GM19240 (cell line): ENCODE measurements around the gene MAST4.

Experiments used
- DNase-seq: peaks from one replicate; pipeline ENCODE4 v3.0.0; 2011; ENCODE audit warnings: low spot score; ENCODE audit not compliant: insufficient read length

Gene MAST4

DNA sequence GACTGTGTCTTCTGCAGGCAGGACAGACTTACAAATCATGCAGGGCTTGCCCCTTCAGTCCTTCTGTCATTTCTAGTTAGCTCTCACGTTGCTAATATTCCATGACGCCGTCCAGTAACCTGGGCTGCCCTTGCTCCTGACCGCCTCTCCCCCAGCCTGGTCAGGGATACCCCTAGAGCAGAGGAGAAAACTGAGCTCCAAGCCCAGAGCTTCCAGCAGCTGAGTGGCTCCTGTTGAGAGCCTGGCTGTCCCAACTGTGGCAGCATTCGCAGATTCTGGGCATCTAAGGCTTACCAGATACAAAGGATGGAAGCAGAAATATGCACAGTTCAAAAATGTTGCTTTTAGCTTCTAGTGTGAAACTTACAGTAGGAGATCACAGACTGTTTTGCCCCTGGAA is 415.2 kb downstream of the MAST4 start:
- DNase-seq, result no peak

DNA sequence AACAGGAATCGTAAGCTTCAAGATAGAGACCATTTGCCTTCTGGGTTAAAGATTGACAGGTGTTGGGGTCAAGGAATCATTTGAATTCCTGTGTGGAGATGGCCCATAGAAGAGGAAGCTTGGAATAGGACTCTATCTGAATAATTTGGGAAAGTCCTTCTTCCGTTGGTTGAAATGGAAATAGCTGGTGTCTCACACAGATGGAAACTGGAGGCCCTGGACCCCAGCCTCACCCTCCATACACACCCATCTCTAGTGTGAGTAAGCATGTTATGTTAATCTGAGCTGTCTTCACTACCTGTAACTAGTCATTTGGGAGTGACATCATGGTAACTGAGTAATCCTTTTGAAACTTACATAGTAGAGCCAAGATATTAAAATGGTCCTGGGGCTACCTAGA is 416.0 kb downstream of the MAST4 start:
- no peak for DNase-seq

DNA sequence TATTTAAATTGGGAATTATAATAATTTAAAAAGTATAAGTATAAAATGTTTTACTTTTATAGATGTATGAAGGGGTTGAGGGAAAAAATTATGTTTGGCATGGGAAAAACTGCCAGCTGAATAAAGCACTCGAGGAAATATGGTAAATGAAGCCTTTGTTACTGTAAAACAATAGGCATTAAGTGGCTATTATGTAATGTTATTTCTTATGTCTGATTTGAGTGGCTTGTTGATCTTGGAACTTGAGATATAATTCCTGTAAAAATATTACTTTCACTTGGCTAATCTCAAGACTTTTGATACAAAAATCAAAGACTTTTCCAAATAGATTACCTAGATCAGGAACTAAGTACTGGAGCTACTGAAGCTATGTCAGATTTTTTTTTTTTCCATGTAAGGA is 417.5 kb downstream of the MAST4 start:
- DNase-seq, result no peak

DNA sequence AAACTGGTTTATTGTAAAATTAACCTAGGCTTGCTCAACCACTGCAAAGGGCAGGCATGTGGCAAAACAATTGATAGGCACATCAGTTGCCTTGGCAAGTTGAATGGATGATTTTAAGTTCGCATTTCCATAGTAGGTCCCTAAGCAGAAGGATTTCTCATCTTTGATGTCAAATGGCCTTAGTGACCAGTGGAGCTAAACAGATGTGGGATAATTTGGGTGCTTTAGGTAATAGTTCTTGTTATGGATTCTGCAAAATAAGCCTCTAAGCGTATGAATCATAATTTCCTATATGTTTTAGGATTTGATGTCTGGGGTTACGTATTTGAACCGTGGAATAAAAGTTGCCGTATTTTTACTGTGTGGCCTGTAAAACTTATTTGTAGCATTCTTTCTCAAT is 418.0 kb downstream of the MAST4 start:
- no peak for DNase-seq

DNA sequence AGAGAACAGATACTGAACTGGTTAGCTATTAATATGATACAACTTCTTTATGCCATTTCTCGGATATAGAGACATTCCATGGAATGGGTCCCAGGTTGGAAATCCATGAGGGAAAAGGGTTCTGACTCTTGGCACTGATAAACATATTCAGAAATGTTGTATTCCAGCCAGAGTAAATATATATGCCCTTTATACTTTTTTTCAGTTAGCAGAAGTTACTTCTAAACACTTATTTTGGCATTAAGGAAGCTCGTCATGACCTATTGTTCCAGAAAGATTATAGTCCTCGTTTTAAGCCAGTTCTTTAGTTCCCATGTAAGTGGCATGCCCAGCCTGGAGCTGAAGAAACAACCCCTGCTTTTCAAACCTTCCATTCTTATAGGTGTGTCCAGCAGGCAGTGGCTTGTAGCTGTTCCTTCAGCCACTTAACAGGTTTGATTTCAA is 418.8 kb downstream of the MAST4 start:
- no peak for DNase-seq

DNA sequence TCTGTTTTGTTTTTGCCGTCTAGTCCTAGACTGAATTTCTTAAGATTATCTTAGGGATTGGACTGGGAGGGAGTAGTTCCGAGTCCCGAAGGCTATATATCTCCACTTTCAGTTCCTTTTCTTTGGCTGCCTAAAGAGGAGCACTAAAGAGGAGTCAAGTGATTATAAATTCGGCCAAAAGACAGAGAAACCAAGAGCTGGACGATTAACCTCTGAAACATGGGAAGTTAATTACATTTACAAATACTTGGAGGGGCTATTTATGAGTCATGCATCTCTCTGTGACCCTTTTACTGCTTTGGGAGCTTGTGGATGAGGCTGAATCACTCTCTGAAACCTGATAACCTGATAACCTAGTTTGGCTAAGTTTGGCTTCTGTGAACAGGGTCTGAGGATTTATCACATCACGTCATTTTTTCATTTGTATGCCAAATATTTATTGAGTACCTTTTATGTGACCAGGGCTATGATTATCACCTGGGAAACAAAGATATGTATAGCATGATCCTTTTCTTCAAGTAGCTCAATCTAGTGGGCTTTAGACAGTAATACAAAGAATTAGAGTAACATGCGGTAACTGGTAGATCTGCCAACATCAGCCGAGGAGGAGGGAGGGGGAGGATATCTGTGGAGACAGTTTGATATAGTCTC is 419.5 kb downstream of the MAST4 start:
- DNase-seq, result no peak

DNA sequence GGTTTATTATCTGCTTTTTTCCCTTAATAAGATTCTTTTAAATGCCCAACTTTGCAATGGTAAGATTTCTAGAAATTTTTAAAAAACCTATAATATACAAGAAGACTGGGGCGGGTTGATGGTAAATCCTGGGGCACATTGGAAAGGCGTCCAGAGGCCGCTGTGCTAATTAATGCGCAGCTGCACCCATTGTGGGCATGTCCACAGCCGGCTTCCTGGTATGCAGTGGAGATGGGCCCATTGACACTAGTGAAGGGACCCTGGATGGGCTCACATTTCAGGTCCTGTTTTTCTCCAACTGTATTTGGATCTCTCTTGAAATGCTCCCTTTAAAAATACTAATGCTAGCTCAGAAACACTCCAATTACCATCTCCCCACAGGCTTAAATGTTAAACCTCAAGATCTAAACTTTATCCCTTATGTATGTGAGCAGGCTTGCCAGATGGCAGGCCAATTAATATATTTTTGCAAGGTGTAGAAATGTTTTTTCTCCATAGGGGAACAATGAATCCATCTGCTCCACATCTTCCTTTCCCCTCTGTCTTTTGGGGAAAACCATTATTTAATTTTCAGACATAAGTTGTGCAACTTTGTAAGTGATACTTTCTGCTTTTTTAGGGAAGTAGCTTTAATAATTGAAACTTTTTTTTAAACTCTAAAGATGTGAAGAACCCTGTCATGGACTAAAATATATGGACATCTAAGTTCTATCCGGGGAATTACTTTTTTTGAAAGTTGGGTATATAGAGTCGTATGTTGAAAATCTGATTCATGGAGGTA is 423.1 kb downstream of the MAST4 start:
- no peak for DNase-seq

DNA sequence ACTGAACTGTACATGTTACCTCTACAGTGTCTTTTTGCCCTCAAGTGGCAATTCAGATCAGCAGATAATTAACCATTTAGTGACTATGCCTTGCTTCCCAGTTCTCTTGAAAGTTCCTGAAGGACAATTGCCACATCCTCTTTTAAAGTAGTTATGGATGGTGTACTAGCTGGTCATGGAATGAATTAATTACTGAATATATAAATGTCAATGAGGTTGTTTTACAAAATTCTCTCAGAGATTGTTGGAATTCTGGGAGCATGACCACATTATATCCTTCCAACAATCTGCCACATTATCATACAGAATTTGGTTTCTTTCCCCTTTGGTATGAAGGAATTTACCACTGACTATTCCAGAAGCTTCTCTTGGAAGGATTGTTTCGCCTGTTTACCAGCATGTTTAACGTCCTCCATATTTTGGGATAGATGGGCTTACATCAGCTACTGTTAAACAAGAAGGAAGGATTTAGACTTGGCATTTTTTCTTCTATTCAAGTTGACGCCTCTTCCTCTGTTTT is 424.0 kb downstream of the MAST4 start:
- DNase-seq, result no peak

DNA sequence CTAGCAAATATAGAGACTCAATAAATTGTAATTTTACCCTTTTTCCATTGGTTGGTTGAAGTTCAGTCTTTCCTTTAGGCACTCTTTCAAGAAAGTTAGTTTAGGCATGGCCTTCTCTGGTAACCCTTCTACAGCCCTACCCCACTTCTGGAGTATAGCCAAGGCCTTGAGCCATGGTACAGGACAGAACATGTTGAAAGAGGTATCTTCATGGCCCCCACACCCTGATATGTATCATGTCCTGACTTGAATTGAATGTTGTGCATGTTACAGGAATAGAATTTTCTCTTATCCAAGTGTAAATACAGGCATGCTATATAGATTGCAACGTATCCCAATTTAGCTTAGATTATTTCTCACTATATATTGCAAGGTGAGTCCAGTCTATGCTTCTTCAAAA is 424.8 kb downstream of the MAST4 start:
- DNase-seq, result no peak

DNA sequence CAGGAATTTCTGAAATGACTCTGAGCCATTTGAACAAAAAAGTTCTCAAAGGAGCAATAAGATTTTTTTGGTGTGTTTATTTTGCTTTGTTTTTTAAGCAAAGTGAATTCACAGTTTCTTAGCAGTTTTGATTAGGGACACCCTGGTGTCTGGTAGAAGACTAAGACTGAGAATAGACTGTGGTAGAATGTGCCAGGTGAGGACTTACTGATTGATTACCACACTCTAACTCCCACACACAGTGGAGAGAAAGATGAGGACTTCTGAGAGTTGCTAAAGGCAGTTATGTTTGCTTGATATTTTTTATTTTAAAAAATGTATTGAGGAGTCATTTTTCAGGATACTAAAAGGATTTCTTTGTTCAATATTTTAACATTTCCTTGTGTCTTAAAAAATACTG is 425.3 kb downstream of the MAST4 start:
- no peak for DNase-seq

DNA sequence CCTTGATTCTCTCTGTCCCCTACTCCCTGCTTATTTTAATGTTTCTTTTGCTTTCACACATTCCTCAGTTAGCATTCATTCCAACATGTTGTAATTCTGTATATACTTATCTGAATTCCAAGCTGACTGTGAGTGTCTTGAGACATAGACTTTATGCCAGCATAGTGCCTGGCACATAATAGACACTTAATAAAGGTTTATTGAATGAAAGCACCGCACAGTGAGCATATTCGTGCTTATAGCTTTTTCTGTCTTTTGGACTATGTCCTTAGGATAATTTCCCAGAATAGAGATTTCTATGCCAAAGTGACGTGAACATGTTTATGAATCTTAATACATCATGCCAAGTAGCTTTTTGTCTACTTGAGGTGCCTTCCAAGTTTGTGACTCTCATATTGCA is 425.8 kb downstream of the MAST4 start:
- DNase-seq, result no peak

DNA sequence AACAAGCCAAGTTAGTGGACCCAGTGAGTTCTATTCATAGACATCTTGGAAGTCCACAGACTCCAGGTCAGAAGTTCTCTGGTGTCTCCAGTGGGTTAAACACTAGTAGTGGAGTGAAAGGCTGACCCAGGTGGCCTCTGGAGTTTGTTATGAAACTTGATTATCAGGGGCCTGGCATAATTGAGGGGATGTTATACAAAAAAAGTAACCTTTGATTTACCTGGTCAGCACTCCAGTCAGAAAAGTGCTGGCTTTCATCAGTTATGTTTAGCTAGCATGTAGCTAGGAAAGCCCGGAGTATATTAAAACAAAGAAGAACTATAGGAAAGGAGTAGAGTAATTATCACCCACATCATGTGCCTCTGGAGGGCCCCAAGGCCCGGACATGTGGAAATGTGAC is 429.3 kb downstream of the MAST4 start:
- no peak for DNase-seq

DNA sequence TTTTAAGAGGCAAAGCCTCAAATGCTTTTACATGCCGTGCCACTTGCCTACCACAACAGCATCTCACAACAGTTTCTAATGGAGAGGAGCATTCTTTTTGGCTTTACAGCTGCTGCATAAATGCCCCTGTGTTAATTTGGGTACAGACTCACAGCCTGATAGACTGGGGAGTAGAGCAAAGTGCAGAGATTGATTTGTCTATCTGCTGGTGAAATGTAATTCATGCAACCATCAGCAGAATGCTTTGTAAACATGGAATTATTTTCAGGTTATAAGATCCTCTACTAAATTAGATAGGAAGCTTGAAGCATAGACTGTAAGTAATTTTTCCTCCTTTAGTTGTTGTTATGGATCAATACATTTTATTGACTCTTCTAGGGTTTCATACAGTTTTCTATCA is 430.1 kb downstream of the MAST4 start:
- no peak for DNase-seq

DNA sequence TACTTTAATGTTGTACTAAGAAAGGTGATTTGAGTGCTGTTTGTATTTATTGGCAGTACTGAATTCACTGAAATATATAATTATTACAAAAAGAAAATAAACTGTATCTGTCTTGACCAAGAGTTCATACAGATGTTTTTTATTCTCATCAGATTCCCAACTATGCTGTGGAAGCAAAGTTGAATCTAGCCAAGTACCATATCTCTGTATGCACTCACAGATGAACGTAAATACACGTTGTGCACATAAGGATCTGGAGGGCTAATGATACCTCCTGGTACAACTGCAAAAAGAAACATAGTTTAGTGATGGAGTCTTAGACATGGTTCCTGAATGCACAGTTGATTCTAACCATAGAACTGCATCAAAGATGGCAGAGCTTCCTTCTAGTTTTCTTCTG is 431.0 kb downstream of the MAST4 start:
- DNase-seq, result no peak

DNA sequence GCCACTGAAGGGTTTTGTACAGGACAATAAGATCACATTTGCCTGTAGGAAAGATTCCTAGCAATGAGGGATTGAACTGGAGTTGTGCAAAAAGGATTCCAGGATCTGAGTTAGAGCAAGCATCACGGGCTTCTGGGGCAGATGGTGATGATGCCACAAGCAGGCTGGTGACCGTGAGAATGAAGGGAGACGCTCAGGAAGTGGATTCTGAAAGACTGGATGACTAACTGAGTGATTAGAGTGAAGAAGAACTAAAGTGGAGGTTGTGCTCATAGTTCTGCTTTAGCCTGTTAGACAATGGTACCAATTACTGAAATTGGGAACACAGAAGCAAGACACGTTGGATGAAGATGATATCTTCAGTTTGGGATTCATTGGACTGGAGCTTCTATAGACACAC is 432.2 kb downstream of the MAST4 start:
- DNase-seq, result no peak

DNA sequence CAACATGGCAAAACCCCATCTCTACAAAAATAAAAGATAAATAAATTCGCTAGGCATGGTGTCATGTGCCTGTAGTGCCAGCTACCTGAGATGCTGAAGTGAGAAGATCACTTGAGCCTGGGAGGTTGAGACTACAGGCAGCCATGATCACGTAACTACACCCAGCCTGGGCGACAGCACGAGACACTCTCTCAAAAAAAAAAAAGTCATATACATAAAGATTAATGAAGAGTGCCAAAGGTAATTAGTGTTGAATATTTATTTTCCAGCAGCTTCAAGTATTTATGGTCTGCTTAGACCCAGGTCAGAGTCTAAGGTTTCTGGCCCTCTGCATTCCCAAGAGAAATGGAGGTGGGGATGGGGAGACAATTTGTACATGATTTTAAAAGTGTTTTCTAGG is 432.7 kb downstream of the MAST4 start:
- no peak for DNase-seq

DNA sequence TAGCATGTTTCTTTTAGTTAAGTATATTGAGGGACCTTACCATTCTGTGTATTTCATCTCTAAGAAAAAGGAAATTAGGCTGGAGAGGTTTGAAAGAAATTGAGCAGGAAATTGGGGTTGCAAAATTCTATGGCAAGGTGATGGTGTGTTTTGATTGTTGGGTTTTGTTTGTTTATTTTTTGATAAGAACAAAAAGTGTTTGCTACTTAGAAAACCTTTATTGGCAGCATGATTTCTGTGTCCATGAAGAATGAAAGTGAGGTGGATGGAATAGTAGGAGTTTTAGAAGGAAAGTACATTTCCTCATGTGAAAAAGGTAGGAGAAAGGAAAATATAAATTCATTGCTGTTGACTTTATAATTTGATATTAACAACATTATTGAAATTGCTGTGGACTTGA is 433.3 kb downstream of the MAST4 start:
- no peak for DNase-seq

DNA sequence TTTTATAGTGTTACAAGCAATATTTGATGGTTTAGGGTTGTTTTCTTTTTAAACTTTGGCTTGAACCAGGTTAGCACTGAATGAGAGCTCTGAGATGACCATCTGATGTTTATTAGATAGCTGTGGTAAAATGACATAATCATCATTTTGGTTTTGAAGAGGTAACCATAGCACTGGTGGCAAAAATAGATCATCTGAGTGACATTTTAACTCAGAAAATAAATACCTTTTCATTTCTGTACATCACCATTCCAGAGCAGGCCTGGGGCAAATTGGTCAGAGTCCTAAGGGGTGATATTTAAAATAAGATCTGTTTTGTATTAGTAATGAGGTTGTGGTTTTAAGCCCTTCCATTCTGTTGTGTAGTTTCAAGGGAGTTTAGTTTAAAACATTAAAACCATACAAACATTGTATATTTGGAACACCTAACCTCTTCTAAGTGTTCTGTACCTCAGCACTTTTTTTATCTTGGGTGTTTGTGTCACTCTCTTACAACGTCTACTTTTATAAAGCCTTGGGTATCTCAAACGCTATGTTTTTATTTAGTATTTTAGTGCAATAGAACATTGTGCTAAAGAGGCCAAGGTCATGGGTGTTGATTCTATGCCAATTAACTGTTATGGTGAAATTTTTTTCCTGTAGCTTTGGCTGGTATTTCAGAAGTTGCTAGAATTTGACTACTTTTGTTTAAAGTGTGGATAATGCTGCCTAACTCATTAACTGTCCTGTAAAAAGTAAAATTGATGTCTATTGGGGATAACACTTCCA is 434.3 kb downstream of the MAST4 start:
- DNase-seq, result no peak

DNA sequence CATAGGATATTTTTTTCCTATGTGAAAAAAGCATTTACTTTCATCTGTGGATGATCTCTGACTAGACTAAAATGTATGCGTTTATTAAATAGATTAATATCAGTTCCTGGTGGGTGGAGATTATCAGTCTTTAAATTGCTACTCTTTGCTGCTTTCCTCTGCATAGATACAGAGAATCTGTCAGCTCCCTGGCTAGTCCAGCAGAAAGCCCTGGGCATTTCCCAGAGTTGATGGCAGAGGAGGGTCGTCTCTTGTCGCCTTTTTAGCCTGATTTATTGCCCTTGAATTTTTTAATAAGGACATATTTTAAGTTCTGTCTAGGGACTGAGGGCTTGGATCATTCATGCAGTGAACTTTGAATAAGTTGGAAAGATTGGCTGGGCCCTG is 434.9 kb downstream of the MAST4 start:
- no peak for DNase-seq

DNA sequence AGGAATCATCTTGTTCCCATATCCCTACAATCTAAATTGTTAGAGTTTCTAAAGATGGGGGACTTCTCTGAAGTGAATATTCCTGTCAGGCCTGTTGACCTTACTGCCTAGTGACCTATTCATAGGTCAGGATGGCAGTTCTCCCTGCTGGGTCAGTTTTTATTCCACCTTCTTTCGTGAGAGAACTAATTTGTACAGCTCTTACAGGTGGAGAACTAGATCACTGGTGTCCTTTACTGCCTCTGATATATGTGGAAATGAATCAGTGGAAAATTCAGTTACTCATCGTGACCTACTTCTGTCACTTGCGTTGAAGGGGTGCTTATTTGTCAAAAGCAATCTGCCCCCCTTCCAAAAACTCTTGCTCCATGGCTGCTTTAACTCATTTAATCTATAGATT is 435.5 kb downstream of the MAST4 start:
- no peak for DNase-seq

DNA sequence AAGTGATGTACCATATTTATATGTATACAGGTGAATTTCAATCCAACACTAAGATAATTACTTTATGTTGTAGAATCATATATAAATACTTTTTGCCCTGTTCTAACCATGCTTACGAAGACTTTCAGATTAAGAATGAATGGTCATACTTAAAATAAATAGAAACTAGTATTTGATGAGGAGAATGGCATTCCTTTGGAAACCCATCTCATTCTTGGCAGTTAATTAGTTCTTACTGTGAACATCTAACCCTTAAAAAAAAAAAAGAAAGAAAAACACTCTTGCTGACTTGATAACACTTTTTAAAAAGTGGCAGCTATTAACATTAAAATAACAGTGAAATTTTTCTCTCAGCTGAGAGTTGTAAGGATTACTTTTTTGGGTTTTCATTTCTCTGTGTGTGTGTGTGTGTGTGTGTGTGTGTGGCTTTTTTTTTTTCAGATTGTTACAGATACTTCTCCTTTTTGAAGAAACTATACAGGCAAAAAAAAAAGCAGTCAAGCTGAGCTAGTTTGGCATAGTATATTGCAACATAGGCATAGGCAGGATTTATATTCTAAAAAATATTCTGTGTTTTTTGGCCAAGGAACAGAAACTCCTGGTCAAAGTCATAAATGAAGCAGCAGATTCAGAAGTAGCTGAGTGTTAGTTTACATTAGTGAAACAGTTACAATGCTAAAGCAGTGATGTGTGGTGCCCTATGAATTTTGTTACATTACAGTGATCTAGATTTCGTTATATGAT is 436.9 kb downstream of the MAST4 start:
- no peak for DNase-seq
